Measurements from ENCODE around the gene VWA8. TPM values are rescaled to one million over a fixed set of nuclear protein-coding genes. Genes with fewer than 3 reads are reported as not detected.
A peak's percentile ranks its signal among the peaks of the same experiment; 100 is the strongest.
"Not testable (repeated sequence)": the region's sequence is repeated elsewhere in the genome, so short reads cannot be mapped to it uniquely, and the experiment has no call there.

The VWA8 gene
- total RNA-seq, 1 experiment from 2014 or later, result 20.1 TPM

DNA sequence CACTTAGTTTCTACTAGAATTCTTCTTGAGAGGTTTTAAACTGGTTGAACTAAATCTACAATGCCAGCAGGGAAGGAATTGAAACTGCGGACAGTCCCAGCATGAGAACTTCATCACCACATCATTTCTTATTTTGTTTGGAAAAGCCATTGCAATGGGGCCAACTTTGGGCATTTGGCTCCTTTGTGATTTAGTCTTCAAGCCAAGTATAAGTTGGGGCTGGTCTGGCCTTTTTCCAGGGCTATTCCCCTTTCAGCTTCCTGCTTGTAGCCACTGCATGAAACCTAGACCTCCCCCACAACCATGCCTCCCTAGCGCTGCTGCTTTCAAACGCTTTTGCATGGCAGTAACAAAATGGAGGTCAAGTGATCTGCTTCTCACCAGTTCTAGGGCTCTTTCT, 361.3 kb downstream of the VWA8 start:
- no peak for DNase-seq (ENCODE audit: extremely low read depth, low read depth)

DNA sequence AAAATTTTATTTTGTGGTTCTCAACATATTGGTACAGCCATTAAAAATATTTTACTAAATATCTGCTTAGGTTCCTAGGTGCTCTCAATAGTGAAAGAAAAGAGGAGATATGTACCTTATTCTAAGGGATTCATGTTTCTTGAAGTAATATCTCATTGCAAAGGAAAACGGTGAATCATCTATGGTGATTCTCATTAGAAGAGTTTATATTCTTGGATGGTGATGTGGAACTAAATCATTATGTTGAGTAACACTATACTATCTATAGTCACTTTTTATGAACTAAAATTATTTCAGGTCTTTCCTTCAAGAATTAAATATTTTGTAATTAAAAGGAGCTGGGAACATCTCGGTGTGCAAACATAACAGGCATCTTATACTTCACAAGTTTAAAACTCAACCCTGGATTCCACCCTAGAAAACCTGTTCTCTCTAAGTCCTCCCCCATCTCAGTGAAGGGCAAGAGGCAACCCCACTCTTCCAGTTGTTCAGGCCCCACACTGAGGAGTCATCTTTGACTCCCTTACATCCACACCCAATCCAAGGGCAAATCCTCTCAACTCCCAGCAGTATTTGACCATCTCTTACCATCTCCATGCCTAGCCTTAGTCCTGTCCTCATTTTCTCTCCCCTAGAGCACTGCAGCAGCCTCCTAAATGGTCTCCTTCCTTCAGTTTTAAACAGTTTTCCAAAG, 363.4 kb downstream of the VWA8 start:
- no peak for DNase-seq (ENCODE audit: extremely low read depth, low read depth)

DNA sequence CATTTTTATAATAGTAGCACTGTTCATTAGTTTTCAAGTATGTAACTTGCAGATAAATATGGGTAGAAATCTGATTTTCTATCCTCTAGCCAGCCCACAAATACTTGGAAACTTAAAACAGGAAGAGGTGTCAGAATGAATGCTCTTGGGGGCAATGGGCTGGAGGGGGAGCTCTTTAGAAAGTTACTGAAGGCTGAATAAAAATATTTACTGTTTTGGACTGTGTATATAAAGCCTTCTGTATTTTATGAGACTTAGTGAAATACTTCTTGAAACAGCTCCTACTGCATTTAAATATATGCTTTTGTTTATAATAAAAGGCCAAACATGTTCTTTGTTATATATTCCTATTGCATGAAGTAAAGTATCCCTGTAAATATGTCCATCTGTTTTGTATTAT, 364.7 kb downstream of the VWA8 start:
- no peak for DNase-seq (ENCODE audit: extremely low read depth, low read depth)

DNA sequence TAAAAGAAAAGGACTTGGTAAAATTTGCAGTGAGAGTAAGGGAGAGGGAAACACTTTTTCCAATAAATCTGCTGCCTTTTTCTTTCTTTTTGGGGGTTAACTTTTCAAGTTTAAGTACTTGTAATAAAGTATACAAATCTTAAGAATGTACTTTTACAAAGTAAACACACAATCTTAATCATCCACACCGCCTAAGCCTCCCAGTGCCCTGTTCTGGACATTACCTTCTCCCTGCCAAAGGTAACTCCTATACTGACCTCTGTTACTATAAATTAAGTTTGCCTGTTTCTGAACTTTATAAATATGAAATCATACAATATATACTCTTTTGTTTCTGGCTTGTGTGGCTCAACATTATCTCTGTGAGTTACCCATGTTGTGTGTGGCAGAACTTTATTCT, 365.6 kb downstream of the VWA8 start:
- DNase-seq (ENCODE audit: extremely low read depth, low read depth), result no peak

DNA sequence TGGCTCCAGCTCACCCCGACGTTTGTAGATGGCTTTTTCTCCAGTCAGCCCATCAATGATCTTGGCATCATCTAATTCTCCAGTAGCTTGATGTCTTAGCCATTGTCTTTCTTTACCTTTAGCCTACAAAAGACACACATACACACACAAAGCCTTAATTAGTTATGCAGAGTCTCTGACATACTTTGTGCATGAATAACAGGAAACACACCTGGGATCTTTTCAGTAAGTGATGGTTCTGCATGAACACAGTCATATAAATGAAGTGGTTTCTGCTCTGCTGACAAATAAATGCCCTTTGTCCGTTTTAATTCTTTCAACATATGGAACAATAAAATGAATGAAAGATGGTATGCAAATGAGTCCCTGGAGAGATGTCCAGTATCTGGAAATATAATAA, 370.3 kb downstream of the VWA8 start:
- no peak for DNase-seq (ENCODE audit: extremely low read depth, low read depth)

DNA sequence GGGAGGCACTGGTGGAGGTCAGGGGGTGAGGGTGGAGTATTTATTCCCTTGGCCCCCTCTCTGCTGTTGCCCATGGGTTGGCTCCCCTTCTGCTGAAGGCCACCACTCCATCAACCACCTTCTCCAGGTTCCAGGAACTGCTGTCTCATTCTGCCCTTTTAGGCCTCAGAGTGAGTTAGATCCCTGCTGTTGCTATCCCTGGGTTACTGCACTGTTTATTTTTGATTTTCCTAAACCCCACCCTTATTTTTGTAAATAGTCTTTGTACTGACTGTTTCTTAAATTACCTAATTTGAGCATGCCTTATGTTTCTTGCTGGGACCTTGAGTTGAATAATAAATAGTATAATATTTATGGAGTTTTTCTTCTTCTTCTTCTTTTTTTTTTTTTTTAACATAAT, 370.8 kb downstream of the VWA8 start:
- DNase-seq (ENCODE audit: extremely low read depth, low read depth), result no peak

DNA sequence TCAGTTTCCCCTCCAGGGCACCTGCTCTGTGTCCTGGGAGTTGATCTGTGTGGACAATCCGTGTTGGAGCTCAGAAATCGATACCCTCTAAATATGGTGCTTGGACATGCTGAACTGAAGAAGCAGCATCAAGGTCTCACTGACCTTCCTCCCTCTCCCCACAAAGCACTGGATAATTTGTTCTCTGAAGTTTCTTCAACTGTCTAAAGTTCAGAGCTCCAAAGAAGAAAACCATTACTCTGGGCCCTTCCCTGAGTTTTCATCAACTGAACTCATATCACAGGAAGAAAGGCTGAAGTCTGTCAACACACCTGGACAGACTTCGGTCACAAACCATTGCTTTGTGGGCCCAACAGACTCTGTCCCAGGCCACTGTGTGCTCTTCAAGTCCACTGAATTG, 371.5 kb downstream of the VWA8 start:
- DNase-seq (ENCODE audit: extremely low read depth, low read depth), result no peak

DNA sequence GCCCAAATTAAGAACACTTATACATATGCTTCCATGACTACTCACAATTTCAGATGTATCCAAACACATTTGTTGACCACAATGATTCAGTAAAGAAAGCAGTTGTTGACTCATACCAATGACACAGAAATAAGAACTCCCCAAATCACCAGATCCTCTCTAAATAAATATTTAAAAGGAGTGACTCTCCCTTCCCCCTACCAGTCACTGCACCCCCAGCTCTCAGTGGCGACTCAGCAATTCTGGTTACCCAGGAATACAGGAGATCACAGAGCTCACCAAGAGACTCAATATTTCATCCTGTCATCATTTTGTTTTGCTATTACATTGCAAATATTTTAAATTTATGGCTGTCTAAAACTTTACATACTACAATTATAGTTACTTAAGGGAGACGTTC, 372.0 kb downstream of the VWA8 start:
- peak; percentile 21 for DNase-seq (ENCODE audit: extremely low read depth, low read depth)

DNA sequence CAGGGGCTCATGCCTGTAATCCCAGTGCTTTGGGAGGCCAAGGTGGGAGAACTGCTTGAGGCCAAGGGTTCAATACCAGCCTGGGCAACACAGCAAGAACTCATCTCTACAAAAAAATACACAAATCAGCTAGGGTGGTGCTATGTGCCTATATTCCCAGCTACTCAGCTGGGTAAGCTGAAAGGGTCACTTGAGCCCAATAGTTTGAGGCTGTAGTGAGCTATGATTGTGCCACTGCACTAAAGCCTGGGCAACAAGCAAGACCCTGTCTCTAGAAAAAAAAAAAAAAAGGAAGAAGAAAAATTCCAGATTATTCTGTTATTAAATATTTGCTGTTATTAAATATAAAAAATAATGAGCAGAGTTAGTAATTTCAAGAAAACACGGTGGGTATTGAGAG, 372.5 kb downstream of the VWA8 start:
- no peak for DNase-seq (ENCODE audit: extremely low read depth, low read depth)

DNA sequence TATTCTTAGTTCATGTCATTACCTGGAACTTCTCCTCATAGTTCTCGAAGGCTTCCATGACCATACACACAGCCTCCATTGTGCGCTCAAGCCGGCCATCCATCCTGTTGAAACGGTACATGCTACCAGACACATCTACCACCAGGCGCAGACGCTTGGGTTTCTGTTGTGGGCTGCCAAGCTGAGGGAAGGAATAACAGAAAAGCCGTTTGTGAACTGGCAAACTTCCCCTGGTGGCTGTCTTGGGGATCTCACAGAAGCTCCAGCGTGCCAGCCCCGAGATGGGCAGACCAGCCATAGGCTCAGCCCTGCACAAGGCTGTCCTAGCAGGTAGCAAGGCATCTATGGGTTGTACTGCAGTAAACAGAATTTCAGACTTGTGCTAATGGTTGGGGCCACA, 373.4 kb downstream of the VWA8 start:
- DNase-seq (ENCODE audit: extremely low read depth, low read depth), result no peak

DNA sequence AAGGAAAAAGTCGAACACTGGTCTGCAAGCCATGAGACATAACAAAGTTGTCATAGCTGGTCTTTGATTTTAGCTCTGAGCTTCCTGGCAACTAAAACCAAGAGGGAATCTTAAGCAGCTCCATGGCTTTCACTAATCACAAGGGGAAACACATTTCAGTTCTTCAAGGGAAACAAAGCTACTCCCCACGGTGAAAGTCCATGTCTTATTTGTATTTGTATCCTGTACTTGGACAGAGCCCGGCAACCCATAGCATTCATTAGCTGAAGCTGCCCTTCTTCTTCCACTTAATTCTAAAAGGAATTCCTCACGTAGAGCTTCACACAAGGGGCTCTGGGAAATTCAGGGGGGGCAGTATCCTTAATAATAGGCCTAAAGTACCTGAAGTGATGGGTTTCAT, 374.7 kb downstream of the VWA8 start:
- no peak for DNase-seq (ENCODE audit: extremely low read depth, low read depth)

DNA sequence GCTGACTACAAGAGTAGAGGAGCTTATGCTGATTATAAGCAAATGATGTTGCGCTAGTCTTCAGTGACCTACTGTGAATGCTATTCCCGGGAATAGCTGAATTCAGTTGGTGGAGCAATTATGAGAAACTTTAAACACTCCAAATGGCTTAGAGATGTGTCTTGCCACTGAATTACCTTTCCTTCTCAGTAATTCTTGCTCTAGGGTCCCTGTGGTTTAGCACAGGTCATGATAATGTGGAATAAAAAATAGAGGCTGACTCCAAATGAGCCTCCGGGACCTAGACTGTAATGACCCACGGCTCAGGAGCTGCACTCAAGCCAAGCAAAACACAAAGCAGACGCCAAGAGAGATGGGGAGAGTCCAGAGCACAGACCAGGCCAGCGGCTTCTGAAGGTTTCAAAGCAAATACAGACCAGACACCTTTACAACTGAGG, 378.9 kb downstream of the VWA8 start:
- DNase-seq (ENCODE audit: extremely low read depth, low read depth), result no peak

DNA sequence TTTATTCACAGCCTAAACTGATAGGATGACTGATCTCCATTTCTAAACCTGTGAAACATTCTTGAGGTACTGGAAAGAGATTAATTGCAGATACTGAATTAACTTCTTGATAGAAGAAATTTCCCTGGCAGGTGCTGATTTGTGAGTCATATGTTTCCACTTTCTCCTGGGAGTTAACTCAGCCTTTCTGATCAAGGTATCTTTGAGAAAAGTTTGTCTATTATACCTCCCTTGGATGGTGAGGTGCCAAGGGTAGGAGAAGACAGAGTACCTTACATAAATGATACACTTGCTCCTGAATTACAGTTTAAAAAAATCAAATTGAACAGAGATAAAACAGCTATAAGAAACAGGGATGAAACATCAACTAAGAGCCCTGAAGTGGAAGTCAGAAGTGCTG, 380.6 kb downstream of the VWA8 start:
- no peak for DNase-seq (ENCODE audit: extremely low read depth, low read depth)

DNA sequence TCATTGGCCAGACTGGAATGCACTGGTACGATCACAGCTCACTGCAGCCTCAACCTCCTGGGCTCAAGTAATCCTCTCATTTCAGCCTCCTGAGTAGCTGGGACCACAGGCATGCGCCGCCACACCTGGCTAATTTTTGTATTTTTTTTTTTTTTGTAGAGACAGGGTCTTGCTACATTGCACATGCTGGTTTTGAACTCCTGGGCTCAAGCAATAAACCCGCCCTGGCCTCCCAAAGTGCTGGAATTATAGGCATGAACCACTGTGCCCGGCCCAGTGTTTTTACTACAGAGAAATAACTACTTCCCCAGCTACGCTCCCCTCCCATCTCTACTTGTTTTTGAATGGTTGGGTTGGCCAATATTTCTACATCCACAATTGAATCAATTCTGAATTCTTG, 381.0 kb downstream of the VWA8 start:
- no peak for DNase-seq (ENCODE audit: extremely low read depth, low read depth)

DNA sequence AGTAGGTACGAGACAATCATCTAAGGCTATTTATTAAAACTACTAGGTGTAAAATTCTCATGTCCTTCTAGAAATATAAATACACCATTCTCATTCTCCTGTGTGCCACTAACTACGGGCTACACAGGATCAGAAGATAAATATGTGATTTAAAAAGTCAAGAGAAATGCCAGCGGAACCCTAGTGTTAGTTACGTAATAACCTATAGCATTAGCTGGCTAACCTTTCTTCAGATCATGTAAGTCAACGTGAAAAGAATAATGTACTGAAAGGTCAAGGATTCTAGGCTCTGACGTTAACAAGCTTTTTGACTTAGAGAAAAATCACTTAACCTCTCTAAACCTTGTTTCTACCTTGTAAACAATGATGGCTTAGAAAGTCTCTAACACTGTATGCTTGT, 381.7 kb downstream of the VWA8 start:
- DNase-seq (ENCODE audit: extremely low read depth, low read depth), result peak; percentile 36

DNA sequence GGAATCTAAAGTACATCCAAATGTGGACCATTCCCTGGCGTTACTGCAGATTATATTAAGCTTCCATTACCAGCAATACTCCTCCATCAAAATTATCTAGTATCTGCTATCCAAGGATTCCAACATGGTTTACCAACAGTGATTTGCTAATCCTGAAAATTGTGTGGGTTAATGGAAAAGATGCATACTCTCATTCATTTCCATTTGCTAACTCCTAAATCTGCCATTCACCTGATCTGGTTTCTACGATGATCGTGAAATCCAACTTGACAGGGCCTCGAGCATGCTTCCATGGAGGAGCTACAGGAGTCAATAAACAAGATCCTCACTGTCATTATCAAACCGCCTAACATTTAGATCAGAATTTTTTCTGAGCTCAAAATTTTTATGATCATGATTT, 382.5 kb downstream of the VWA8 start:
- DNase-seq (ENCODE audit: extremely low read depth, low read depth), result no peak

DNA sequence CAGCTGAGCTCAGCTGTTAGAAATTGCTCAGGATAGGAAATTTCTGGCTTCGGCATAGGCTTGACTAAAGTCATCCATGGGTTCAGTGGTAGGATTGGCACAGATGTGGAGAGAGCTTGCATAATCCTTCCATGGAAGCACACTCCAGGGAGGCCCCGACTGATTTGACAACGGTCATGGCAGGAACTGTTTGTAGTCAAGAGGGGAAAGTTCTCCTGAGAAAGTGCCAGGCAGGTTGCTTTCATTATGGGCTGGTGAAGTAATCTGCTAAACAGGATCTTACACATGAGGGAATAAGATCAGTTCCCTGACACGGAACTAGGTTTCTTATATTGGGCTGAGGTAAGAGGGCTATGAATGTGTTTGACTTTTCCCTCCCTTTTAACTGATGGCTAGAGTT, 383.5 kb downstream of the VWA8 start:
- DNase-seq (ENCODE audit: extremely low read depth, low read depth), result no peak

DNA sequence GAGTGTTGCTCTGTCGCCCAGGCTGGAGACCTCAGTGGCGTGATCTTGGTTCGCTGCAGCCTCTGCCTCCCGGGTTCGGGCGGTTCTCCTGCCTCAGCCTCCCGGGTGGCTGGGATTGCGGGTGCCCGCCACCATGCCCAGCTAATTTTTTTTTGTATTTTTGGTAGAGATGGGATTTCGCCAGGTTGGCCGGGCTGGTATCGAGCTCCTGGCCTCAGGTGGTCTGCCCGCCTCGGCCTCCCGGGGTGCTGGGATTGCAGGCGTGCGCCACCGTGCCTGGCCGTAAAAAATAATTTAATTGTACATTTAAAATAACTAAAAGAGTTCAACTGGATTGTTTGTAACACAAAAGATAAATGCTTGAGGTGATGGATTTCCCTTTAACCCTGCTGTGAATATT, 387.3 kb downstream of the VWA8 start:
- not testable (repeated sequence) for DNase-seq (ENCODE audit: extremely low read depth, low read depth)

DNA sequence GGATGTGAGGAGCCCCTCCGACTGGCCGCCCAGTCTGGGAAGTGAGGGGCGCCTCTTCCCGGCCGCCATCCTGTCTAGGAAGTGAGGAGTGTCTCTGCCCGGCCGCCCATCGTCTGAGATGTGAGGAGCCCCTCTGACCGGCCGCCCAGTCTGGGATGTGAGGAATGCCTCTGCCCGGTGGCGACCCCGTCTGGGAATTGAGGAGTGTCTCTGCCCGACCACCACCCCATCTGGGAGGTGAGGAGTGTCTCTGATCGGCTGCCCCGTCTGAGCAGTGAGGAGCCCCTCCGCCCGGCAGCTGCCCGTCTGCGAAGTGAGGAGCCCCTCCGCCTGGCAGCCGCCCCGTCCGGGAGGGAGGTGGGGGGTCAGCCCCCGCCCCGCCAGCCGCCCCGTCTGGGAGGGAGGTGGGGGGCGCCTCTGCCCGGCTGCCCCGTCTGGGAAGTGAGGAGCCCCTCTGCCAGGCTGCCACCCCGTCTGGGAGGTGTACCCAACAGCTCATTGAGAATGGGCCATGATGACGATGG, 389.0 kb downstream of the VWA8 start:
- DNase-seq (ENCODE audit: extremely low read depth, low read depth), result not testable (repeated sequence)

DNA sequence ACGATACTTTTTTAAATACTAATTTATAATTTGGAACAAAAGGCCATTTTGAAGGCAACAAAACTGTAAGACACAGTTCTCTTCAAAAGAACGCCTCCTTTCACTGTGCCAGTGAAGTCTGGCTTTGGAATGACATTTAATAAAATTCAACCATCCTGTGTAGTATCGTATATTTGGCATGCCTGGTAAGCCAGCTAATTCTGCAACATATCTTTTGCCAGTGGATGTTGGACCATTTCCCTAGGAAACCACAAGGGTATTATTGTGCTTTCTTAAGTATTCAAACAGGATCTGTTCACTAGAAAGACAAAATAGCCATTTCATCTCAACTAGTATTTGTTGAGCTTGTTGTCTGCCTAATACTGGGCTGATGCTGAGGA, 391.9 kb downstream of the VWA8 start:
- DNase-seq (ENCODE audit: extremely low read depth, low read depth), result no peak

DNA sequence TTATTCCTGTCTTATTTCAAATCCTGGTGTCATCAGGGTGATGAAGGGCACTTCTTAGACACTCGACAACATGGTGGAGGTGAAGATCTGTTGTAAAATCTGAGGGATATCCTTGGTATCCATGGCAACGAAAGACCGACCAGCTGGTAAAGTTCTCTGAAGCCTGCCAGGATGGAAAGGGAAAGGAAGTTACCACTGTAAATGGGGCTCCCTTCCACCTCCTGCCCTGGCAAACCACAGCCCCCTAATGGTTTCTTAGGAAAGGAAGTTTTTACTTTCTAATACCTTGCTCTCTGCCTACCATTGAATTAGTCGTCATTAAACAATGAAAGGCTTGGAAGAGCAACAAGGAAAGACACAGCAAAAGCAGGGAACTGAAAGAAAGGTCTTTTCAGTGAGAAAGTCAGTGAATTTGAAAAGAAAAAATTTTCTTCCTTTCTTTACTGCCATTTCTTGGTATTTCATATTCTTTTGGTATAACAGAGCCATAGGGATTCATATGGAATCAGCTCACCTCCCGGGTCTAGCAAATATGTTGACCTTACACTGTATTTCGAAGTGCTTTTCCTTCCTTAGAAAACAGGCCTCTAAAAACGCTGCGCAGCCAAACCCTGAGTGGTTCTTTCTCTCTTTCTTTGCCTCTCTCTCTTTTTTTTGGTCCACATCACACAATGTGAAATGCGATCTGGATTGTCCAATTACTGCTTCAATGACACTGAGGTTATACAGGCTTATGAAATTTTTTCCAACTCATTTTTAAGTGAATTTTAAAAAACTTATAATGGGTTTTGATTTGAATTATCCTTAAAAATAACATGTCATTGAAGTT, 392.6 kb downstream of the VWA8 start:
- no peak for DNase-seq (ENCODE audit: extremely low read depth, low read depth)

DNA sequence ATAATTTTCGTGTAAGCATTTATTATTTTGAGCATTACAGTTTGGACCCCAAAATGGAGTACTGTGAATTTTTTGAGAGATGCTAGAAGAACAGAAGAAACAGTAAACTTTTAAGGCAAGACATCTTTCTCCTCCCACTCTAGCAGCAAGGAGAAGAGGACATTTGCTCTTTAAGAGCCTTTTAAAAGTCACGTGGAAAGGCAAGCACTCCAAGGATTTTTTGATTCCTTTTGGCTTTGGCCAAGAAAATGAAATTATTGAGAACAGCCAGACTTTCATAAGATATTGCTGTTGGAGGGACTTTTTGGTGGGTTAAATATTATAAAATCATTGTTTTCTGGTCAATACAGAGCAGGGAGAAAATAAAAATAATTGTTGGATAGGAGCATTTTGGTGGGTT, 393.5 kb downstream of the VWA8 start:
- no peak for DNase-seq (ENCODE audit: extremely low read depth, low read depth)
